ENCODE measurements around the gene PDE6D. TPM values are rescaled to one million over a fixed set of nuclear protein-coding genes. Genes with fewer than 3 reads are reported as not detected.
A peak's percentile ranks its signal among the peaks of the same experiment; 100 is the strongest.

The PDE6D gene
- total RNA-seq, 1 experiment from 2014 or later: 31.4 TPM

DNA sequence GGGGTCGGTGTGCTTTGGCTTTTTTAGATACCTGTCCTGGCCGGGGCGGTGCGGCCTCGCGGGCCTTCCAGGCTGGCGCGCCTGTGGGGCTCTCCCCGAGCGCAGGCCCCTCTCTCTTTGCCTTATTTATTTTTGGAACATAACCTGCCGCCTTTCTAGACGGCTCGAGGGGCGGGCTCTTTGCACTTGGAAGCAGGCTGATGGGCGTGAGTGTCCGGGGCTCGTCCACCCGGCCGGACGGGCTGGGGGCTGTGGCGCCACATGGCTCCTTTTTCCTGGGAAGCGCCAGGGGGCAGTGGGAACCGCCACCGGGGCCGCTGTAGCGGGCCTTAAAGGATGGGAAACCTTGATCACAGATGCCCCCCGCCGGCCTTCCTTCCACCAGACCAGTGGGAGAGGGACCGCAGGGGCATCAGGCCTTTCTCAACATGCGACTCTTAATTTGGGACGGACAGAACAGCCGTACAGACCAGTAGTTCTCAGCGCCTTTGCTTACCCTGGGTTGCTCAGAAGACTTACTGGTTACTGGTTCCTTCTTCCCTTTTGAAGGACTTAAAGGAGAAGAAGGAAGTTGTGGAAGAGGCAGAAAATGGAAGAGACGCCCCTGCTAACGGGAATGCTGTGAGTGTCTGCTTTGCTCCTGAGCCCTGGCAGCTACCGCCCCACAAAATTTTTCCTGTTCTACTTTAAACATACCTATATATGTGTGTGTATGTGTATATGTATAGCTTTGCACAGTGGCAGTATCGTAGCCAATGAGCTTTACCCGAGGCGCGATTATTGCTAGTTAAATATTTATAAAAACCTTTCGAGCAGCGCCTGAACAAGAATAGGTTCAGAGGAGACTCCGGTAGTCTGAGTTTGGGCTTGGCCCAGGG lies 70.0 kb downstream of the PDE6D start:
- no peak for ATAC-seq
- DNase-seq (ENCODE audit: low read depth, low spot score): no peak
- peak overlapping the region; percentile 77 for H3K27ac ChIP-seq (ENCODE audit: low read length)
- in situ Hi-C loops (cut with HindIII; ENCODE audit: low pct_unique_long_range_greater_than_20kb, low sequenced_read_pairs) (no loop called here), intact Hi-C loops (cut with micrococcal nuclease; ENCODE audit: unreplicated experiment) (no loop called here)
- ChIA-PET POLR2A (no interaction called here), CTCF (no interaction called here)
- H3K4me1 ChIP-seq (ENCODE audit: control insufficient read depth, insufficient read depth, low read length): peaks cover 42% of the 10 kb centered on the region
- H3K36me3 ChIP-seq (ENCODE audit: control insufficient read depth, insufficient read depth, low read length): peaks cover 14% of the 10 kb centered on the region
- H3K4me3 ChIP-seq (ENCODE audit: low read depth in 2 of 2, low read length in 2 of 2): peak overlapping the region; percentile 75 to 89
- no TSS peak for BruUV-seq (replicated peaks)
- no peaks in the 10 kb centered on the region for H3K27me3 ChIP-seq (ENCODE audit: control insufficient read depth, insufficient read depth, low read length)
- H3K9me3 ChIP-seq (ENCODE audit: control insufficient read depth, insufficient read depth, low read depth, low read length): no peaks in the 10 kb centered on the region
- TF ChIP-seq TCF7L2 (IDR thresholded peaks at IDR 0.05; ENCODE audit: low read depth, low read length) (no peak), POLR2AphosphoS5 (IDR thresholded peaks at IDR 0.05; ENCODE audit: low read depth, low read length) (no peak), SIN3A (IDR thresholded peaks at IDR 0.05; ENCODE audit: borderline replicate concordance, insufficient read depth, low read depth, low read length) (no peak)
- TF ChIP-seq, protein P1, sequence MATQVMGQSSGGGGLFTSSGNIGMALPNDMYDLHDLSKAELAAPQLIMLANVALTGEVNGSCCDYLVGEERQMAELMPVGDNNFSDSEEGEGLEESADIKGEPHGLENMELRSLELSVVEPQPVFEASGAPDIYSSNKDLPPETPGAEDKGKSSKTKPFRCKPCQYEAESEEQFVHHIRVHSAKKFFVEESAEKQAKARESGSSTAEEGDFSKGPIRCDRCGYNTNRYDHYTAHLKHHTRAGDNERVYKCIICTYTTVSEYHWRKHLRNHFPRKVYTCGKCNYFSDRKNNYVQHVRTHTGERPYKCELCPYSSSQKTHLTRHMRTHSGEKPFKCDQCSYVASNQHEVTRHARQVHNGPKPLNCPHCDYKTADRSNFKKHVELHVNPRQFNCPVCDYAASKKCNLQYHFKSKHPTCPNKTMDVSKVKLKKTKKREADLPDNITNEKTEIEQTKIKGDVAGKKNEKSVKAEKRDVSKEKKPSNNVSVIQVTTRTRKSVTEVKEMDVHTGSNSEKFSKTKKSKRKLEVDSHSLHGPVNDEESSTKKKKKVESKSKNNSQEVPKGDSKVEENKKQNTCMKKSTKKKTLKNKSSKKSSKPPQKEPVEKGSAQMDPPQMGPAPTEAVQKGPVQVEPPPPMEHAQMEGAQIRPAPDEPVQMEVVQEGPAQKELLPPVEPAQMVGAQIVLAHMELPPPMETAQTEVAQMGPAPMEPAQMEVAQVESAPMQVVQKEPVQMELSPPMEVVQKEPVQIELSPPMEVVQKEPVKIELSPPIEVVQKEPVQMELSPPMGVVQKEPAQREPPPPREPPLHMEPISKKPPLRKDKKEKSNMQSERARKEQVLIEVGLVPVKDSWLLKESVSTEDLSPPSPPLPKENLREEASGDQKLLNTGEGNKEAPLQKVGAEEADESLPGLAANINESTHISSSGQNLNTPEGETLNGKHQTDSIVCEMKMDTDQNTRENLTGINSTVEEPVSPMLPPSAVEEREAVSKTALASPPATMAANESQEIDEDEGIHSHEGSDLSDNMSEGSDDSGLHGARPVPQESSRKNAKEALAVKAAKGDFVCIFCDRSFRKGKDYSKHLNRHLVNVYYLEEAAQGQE (IDR thresholded peaks at IDR 0.05; ENCODE audit: insufficient read depth in 1 of 2, low read depth in 2 of 2, low read length in 1 of 2): no peak
- TF ChIP-seq, protein P2, sequence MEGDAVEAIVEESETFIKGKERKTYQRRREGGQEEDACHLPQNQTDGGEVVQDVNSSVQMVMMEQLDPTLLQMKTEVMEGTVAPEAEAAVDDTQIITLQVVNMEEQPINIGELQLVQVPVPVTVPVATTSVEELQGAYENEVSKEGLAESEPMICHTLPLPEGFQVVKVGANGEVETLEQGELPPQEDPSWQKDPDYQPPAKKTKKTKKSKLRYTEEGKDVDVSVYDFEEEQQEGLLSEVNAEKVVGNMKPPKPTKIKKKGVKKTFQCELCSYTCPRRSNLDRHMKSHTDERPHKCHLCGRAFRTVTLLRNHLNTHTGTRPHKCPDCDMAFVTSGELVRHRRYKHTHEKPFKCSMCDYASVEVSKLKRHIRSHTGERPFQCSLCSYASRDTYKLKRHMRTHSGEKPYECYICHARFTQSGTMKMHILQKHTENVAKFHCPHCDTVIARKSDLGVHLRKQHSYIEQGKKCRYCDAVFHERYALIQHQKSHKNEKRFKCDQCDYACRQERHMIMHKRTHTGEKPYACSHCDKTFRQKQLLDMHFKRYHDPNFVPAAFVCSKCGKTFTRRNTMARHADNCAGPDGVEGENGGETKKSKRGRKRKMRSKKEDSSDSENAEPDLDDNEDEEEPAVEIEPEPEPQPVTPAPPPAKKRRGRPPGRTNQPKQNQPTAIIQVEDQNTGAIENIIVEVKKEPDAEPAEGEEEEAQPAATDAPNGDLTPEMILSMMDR (IDR thresholded peaks at IDR 0.05): no peak

DNA sequence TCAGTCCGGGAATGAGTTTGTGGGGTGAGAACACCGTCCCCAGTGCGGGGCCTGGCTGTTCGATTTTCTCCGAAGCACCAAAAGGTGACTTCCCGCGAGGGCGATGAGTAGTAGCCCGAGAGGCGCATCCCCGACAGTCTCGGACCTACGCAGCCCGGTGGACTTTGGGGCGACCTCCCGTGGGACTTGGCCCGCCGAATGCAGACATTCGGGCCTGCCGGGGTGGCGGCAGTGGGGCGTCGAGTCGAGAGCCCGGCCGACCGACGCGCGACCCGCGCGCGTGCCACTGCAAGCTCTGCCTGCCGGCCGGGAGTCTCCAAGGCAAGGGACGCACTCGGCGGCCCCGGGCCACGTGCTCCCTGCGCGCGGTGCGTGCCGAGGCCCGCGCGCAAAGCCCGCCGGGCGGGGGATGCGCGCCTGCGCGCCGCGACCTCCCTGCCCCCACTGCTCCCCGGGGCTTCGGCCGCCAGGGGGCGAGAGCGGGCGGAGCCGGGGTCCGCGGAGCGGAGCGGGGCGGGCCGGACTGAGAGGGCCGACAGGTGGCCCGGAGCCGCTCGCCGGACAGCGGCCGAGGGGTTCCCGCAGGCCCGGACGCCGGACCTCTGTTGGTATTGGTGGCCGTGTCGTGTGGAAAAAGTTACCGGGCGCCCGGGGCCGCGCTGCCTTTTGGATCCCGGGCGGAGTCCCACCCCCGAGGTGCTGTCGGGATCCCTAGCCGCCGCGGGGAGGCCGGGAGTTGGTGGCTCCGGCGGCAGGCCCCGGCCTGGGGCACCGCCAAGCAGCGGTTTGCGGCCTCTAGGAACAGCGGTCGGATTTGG lies 70.9 kb downstream of the PDE6D start:
- ChIA-PET POLR2A (no interaction called here), CTCF (interaction anchor here (0.6 kb wide), 1 partner anchor 33 kb away, joined by 8 read pairs; no protein-coding TSS in a partner anchor)
- no TSS peak for BruUV-seq (replicated peaks)
- TF ChIP-seq, protein P1 (IDR thresholded peaks at IDR 0.05; ENCODE audit: insufficient read depth in 1 of 2, low read depth in 2 of 2, low read length in 1 of 2): no peak
- TF ChIP-seq TCF7L2 (IDR thresholded peaks at IDR 0.05; ENCODE audit: low read depth, low read length): 0 out of 2 replicates have a peak, but pooled peaks have one; percentile 23
- TF ChIP-seq, protein P2 (IDR thresholded peaks at IDR 0.05): peak; percentile 98
- peak; percentile 66; the same call in 1 of the 2 replicates for TF ChIP-seq POLR2AphosphoS5 (IDR thresholded peaks at IDR 0.05; ENCODE audit: low read depth, low read length)
- TF ChIP-seq SIN3A (IDR thresholded peaks at IDR 0.05; ENCODE audit: borderline replicate concordance, insufficient read depth, low read depth, low read length): peak; percentile 51; the same call in 1 of the 2 replicates
- peak; percentile 47 for ATAC-seq
- peak overlapping the region; percentile 94 for H3K27ac ChIP-seq (ENCODE audit: low read length)
- peaks cover 47% of the 10 kb centered on the region for H3K4me1 ChIP-seq (ENCODE audit: control insufficient read depth, insufficient read depth, low read length)
- H3K27me3 ChIP-seq (ENCODE audit: control insufficient read depth, insufficient read depth, low read length): no peaks in the 10 kb centered on the region
- peak overlapping the region; percentile 75 to 90 for H3K4me3 ChIP-seq (ENCODE audit: low read depth in 2 of 2, low read length in 2 of 2)
- in situ Hi-C loops (cut with HindIII; ENCODE audit: low pct_unique_long_range_greater_than_20kb, low sequenced_read_pairs) (no loop called here), intact Hi-C loops (cut with micrococcal nuclease; ENCODE audit: unreplicated experiment) (no loop called here)
- H3K36me3 ChIP-seq (ENCODE audit: control insufficient read depth, insufficient read depth, low read length): peaks cover 14% of the 10 kb centered on the region
- DNase-seq (ENCODE audit: low read depth, low spot score): no peak
- H3K9me3 ChIP-seq (ENCODE audit: control insufficient read depth, insufficient read depth, low read depth, low read length): no peaks in the 10 kb centered on the region
